Measurements from ENCODE around the gene PRM3.

GRCh38 chr16:11297492-11298142, 24.2 kb upstream of the PRM3 start:
- TF ChIP-seq CTCF (IDR thresholded peaks at IDR 0.05) (no peak), POLR2AphosphoS5 (IDR thresholded peaks at IDR 0.05) (no peak), POLR2A (IDR thresholded peaks at IDR 0.05) (no peak)

Data from suprapubic skin (tissue), 4 donors.